ENCODE data around the gene LEFTY1. TPM values are rescaled to one million over a fixed set of nuclear protein-coding genes. Genes with fewer than 3 reads are reported as not detected.

The LEFTY1 gene
- total and polyA plus RNA-seq, 8 donors = 0.61 to 6.9 (median 3.9) TPM; not detected in 1

GRCh38 chr1:225859151-225859550 lies 29.8 kb downstream of the LEFTY1 start:
- no peak overlapping the region for H3K4me3 ChIP-seq
- no peak overlapping the region for H3K27ac ChIP-seq
- DNase-seq (no peak), ATAC-seq (no peak)
- TF ChIP-seq CTCF (IDR thresholded peaks at IDR 0.05) = no peak
- H3K27me3 ChIP-seq = no peaks in the 10 kb centered on the region
- H3K9me3 ChIP-seq = no peaks in the 10 kb centered on the region
- peaks cover 0 to 96% of the 10 kb centered on the region in 2 donors for H3K36me3 ChIP-seq
- intact Hi-C loops (cut with DNase I) = no loop called here
- peaks cover 4 to 20% of the 10 kb centered on the region in 2 donors for H3K4me1 ChIP-seq

GRCh38 chr1:225857256-225857655 lies 31.7 kb downstream of the LEFTY1 start:
- Histone ChIP-seq H3K36me3 (peaks cover 0 to 96% of the 10 kb centered on the region in 2 donors), H3K27ac (peak overlapping the region in 1 of 2 donors; percentile 65)

GRCh38 chr1:225855503-225856300 lies 33.2 kb downstream of the LEFTY1 start:
- Histone ChIP-seq H3K27ac (peak overlapping the region; percentile 44 to 65), H3K36me3 (peaks cover 0 to 95% of the 10 kb centered on the region in 2 donors), H3K27me3 (no peaks in the 10 kb centered on the region), H3K4me1 (peaks cover 4 to 29% of the 10 kb centered on the region in 2 donors), H3K9me3 (no peaks in the 10 kb centered on the region), H3K4me3 (no peak overlapping the region)
- no peak for ATAC-seq
- peak in 1 of 4 donors; percentile 23 for DNase-seq
- TF ChIP-seq CTCF (IDR thresholded peaks at IDR 0.05) = peak in 1 of 2 donors; percentile 9
- intact Hi-C loops (cut with DNase I) = no loop called here

More at GRCh38 chr1:225857256-225857655, 31.7 kb downstream of the LEFTY1 start:
- Histone ChIP-seq H3K27me3 (no peaks in the 10 kb centered on the region), H3K4me1 (peaks cover 4 to 24% of the 10 kb centered on the region in 2 donors), H3K4me3 (no peak overlapping the region), H3K9me3 (no peaks in the 10 kb centered on the region)
- intact Hi-C loops (cut with DNase I) = no loop called here
- no peak for TF ChIP-seq CTCF (IDR thresholded peaks at IDR 0.05)
- no peak for ATAC-seq
- no peak for DNase-seq

- peaks cover 4 to 43% of the 10 kb centered on the region in 2 donors for H3K4me1 ChIP-seq
- TF ChIP-seq CTCF (IDR thresholded peaks at IDR 0.05) = no peak
- H3K27me3 ChIP-seq = no peaks in the 10 kb centered on the region
- ATAC-seq = no peak
- no peak overlapping the region for H3K27ac ChIP-seq
- H3K4me3 ChIP-seq = no peak overlapping the region
- DNase-seq = peak in 1 of 4 donors; percentile 44
- intact Hi-C loops (cut with DNase I) = no loop called here
- no peaks in the 10 kb centered on the region for H3K9me3 ChIP-seq
- peaks cover 0 to 96% of the 10 kb centered on the region in 2 donors for H3K36me3 ChIP-seq
Measured at GRCh38 chr1:225853441-225853840, 35.5 kb downstream of the LEFTY1 start.

- H3K4me3 ChIP-seq = no peak overlapping the region
- H3K4me1 ChIP-seq = peaks cover 4 to 35% of the 10 kb centered on the region in 2 donors
- DNase-seq (peak in 1 of 4 donors; percentile 29), ATAC-seq (no peak)
- no peaks in the 10 kb centered on the region for H3K27me3 ChIP-seq
- no peak overlapping the region for H3K27ac ChIP-seq
- peaks cover 0 to 96% of the 10 kb centered on the region in 2 donors for H3K36me3 ChIP-seq
- H3K9me3 ChIP-seq = no peaks in the 10 kb centered on the region
- intact Hi-C loops (cut with DNase I) = no loop called here
- TF ChIP-seq CTCF (IDR thresholded peaks at IDR 0.05) = no peak
Measured at GRCh38 chr1:225852413-225853124, 36.4 kb downstream of the LEFTY1 start.

Data from left lung (tissue), 10 donors.